Measurements from ENCODE around the gene TMEM132D. TPM values are rescaled to one million over a fixed set of nuclear protein-coding genes. Genes with fewer than 3 reads are reported as not detected.

Gene TMEM132D
- total RNA-seq, 1 donor from 2014 or later, result 0.19 TPM

GRCh38 chr12:129771238-129771637 lies 132.6 kb downstream of the TMEM132D start:
- peaks cover 6% of the 10 kb centered on the region for H3K4me1 Mint-ChIP-seq
- H3K27me3 Mint-ChIP-seq (ENCODE audit: low read depth), result no peaks in the 10 kb centered on the region
- H3K4me3 Mint-ChIP-seq, result no peak overlapping the region
- no peak for DNase-seq (ENCODE audit: low read depth, low spot score)
- no peak for TF ChIP-seq CTCF (conservative IDR thresholded peaks at IDR 0.05)
- no peak overlapping the region for H3K27ac Mint-ChIP-seq (ENCODE audit: unreplicated experiment)
- peaks cover 4% of the 10 kb centered on the region for H3K36me3 Mint-ChIP-seq (ENCODE audit: low read depth)
- H3K9me3 Mint-ChIP-seq, result peaks cover 7% of the 10 kb centered on the region

- H3K9me3 Mint-ChIP-seq, result peaks cover 13% of the 10 kb centered on the region
- TF ChIP-seq CTCF (conservative IDR thresholded peaks at IDR 0.05), result no peak
- H3K4me1 Mint-ChIP-seq, result peaks cover 3% of the 10 kb centered on the region
- no peak overlapping the region for H3K4me3 Mint-ChIP-seq
- DNase-seq (ENCODE audit: low read depth, low spot score), result no peak
- H3K36me3 Mint-ChIP-seq (ENCODE audit: low read depth), result peaks cover 6% of the 10 kb centered on the region
- no peaks in the 10 kb centered on the region for H3K27me3 Mint-ChIP-seq (ENCODE audit: low read depth)
- no peak overlapping the region for H3K27ac Mint-ChIP-seq (ENCODE audit: unreplicated experiment)
These were observed 138.1 kb downstream of the TMEM132D start for GRCh38 chr12:129765719-129766118.

GRCh38 chr12:129762436-129762835 lies 141.4 kb downstream of the TMEM132D start:
- no peaks in the 10 kb centered on the region for H3K27me3 Mint-ChIP-seq (ENCODE audit: low read depth)

GRCh38 chr12:129753586-129753985 lies 150.2 kb downstream of the TMEM132D start:
- no peaks in the 10 kb centered on the region for H3K9me3 Mint-ChIP-seq
- TF ChIP-seq CTCF (conservative IDR thresholded peaks at IDR 0.05), result no peak
- H3K4me1 Mint-ChIP-seq, result no peaks in the 10 kb centered on the region
- H3K27ac Mint-ChIP-seq (ENCODE audit: unreplicated experiment), result no peak overlapping the region
- no peak overlapping the region for H3K4me3 Mint-ChIP-seq
- no peaks in the 10 kb centered on the region for H3K36me3 Mint-ChIP-seq (ENCODE audit: low read depth)
- H3K27me3 Mint-ChIP-seq (ENCODE audit: low read depth), result no peaks in the 10 kb centered on the region
- no peak for DNase-seq (ENCODE audit: low read depth, low spot score)

More at GRCh38 chr12:129762436-129762835, 141.4 kb downstream of the TMEM132D start:
- no peak for TF ChIP-seq CTCF (conservative IDR thresholded peaks at IDR 0.05)
- Mint-ChIP-seq H3K27ac (ENCODE audit: unreplicated experiment) (no peak overlapping the region), H3K9me3 (peaks cover 10% of the 10 kb centered on the region), H3K4me1 (peaks cover 3% of the 10 kb centered on the region), H3K36me3 (ENCODE audit: low read depth) (peaks cover 6% of the 10 kb centered on the region), H3K4me3 (no peak overlapping the region)
- no peak for DNase-seq (ENCODE audit: low read depth, low spot score)

GRCh38 chr12:129750421-129750820 lies 153.4 kb downstream of the TMEM132D start:
- no peaks in the 10 kb centered on the region for H3K4me1 Mint-ChIP-seq
- H3K27me3 Mint-ChIP-seq (ENCODE audit: low read depth), result no peaks in the 10 kb centered on the region
- no peak for DNase-seq (ENCODE audit: low read depth, low spot score)
- no peak for TF ChIP-seq CTCF (conservative IDR thresholded peaks at IDR 0.05)
- no peaks in the 10 kb centered on the region for H3K9me3 Mint-ChIP-seq
- no peaks in the 10 kb centered on the region for H3K36me3 Mint-ChIP-seq (ENCODE audit: low read depth)
- no peak overlapping the region for H3K27ac Mint-ChIP-seq (ENCODE audit: unreplicated experiment)
- H3K4me3 Mint-ChIP-seq, result no peak overlapping the region

GRCh38 chr12:129746318-129746717 lies 157.5 kb downstream of the TMEM132D start:
- Mint-ChIP-seq H3K36me3 (ENCODE audit: low read depth) (no peaks in the 10 kb centered on the region), H3K27me3 (ENCODE audit: low read depth) (no peaks in the 10 kb centered on the region), H3K4me3 (no peak overlapping the region), H3K4me1 (no peaks in the 10 kb centered on the region), H3K9me3 (no peaks in the 10 kb centered on the region), H3K27ac (ENCODE audit: unreplicated experiment) (no peak overlapping the region)
- no peak for DNase-seq (ENCODE audit: low read depth, low spot score)
- no peak for TF ChIP-seq CTCF (conservative IDR thresholded peaks at IDR 0.05)

Data from neural crest cell (in vitro differentiated cells).